Esophagus muscularis mucosa (tissue), 4 donors: ENCODE results near the gene PTGER2.

Experiments
- CTCF ChIP-seq, 3 experiments: fragments of 200-600 bp in 2 of 3; fragments of 450-650 bp in 1 of 3; sonication (generic) in 2 of 3; IDR thresholded peaks; one replicate each; pipeline ENCODE4 v1.5.1; 2017 to 2019; ENCODE audit warnings: antibody characterized with exemption in 3 of 3, mild to moderate bottlenecking in 2 of 3, moderate library complexity in 1 of 3
- EP300 ChIP-seq: sonication (generic); formaldehyde crosslinking; IDR thresholded peaks from one replicate; pipeline ENCODE4 v1.6.1; 2017; ENCODE audit warnings: antibody characterized with exemption
- POLR2A ChIP-seq: fragments of 450-650 bp; IDR thresholded peaks from one replicate; pipeline ENCODE4 v1.6.1; 2017; ENCODE audit warnings: antibody characterized with exemption, moderate library complexity, mild to moderate bottlenecking, low read depth
- POLR2AphosphoS5 ChIP-seq, 2 donors: sonication (generic); formaldehyde crosslinking; IDR thresholded peaks; one replicate each; pipeline ENCODE4 v1.6.1; 2017; ENCODE audit warnings: antibody characterized with exemption in 2 of 2

- TF ChIP-seq CTCF (IDR thresholded peaks at IDR 0.05) (no peak), POLR2A (no peak), EP300 (no peak), POLR2AphosphoS5 (IDR thresholded peaks at IDR 0.05) (no peak)
Measured at GRCh38 chr14:52328276-52328675, 14.2 kb downstream of the PTGER2 start.
